ENCODE measurements around the gene EIPR1. TPM values are rescaled to one million over a fixed set of nuclear protein-coding genes. Genes with fewer than 3 reads are reported as not detected.

Gene EIPR1
- total and polyA plus RNA-seq, 10 of the 15 experiments (the other 5 are each of a cell fraction or from before 2014, with no cell fraction given) = 23.6 to 61.2 (median 42.2) TPM

DNA sequence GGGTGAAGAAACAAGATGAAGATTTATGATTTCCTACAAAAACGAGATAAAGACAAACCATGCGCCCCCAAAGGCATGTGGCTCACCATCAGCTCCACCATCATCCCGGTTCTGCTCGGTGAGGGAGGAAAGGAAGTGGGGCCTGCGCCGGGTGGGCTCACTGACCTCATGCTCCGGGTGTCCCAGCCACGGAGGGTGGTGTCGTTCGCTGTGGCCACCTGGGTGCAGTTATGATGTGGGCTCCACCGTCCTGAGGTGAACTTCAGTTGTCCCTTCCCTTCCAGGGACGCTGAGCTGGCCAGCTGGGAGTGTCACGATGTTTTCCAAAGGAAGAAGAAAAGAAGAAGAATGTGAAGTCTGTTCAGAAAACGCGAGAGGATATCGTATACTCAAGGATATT is 180.9 kb downstream of the EIPR1 start:
- intact Hi-C loops (cut with micrococcal nuclease; ENCODE audit: unreplicated experiment) (no loop called here), in situ Hi-C loops (cut with MboI) (no loop called here)
- 93% methylated on average over 16 of the region's 16 CpGs for WGBS (ENCODE audit: insufficient coverage, insufficient replicate concordance, low lambda C conversion rate, missing lambda C conversion rate)
- Histone ChIP-seq H3K27ac (ENCODE audit: control insufficient read depth, insufficient read depth) (no peak overlapping the region), H3K4me2 (ENCODE audit: control insufficient read depth, insufficient read depth) (no peak overlapping the region), H3K9me3 (replicated peaks; ENCODE audit: control insufficient read depth, insufficient read depth, low read length) (no peaks in the 10 kb centered on the region; the same call in 2 of the 3 replicates), H3K27me3 (replicated peaks in 1 of 2; ENCODE audit: control insufficient read depth in 2 of 2, insufficient read depth in 2 of 2, low read length in 1 of 2) (no peaks in the 10 kb centered on the region), H3K9ac (ENCODE audit: control insufficient read depth, insufficient read depth, low read length) (no peak overlapping the region), H2AFZ (ENCODE audit: control insufficient read depth, low read depth, low read length) (no peak overlapping the region), H4K20me1 (ENCODE audit: control insufficient read depth, insufficient read depth) (no peaks in the 10 kb centered on the region), H3K4me3 (no peak overlapping the region), H3K79me2 (ENCODE audit: control insufficient read depth, insufficient read depth, low read length) (no peaks in the 10 kb centered on the region), H3K36me3 (ENCODE audit: control insufficient read depth in 2 of 2, insufficient read depth in 2 of 2, low read length in 1 of 2) (peaks cover 0 to 12% of the 10 kb centered on the region in 2 experiments; a peak in 3 of 4 replicates), H3K4me1 (ENCODE audit: control insufficient read depth, insufficient read depth, low read length) (no peaks in the 10 kb centered on the region)
- SMC1A ChIA-PET (ENCODE audit: uncharacterized antibody, unreplicated experiment) = no interaction called here
- BruUV-seq (replicated peaks) = no TSS peak
- FAIRE-seq (no peak), ATAC-seq (no peak), DNase-seq (ENCODE audit: low read depth, low spot score) (no peak)
- RAD21 ChIA-PET (ENCODE audit: unreplicated experiment) = no interaction called here
- TF ChIP-seq CUX1 (IDR thresholded peaks at IDR 0.05; ENCODE audit: insufficient replicate concordance, low read depth, low read length) (no peak), MYC (IDR thresholded peaks at IDR 0.05; ENCODE audit: insufficient read depth, insufficient read length, insufficient replicate concordance, low read length, severe bottlenecking) (no peak), YBX1 (IDR thresholded peaks at IDR 0.05) (no peak), MTA2 (IDR thresholded peaks at IDR 0.05; ENCODE audit: low read depth) (no peak), BMI1 (IDR thresholded peaks at IDR 0.05; ENCODE audit: borderline replicate concordance) (no peak), IKZF2 (IDR thresholded peaks at IDR 0.05) (no peak), ETV6 (conservative IDR thresholded peaks at IDR 0.05 in 1 of 2, IDR thresholded peaks at IDR 0.05 in 1 of 2; ENCODE audit: borderline replicate concordance in 1 of 2, low read depth in 1 of 2) (no peak), NFYA (IDR thresholded peaks at IDR 0.05; ENCODE audit: borderline replicate concordance, low read depth, low read length) (no peak), BHLHE40 (IDR thresholded peaks at IDR 0.05; ENCODE audit: borderline replicate concordance in 1 of 2, low read depth in 2 of 2, low read length in 1 of 2) (no peak), PAX8 (IDR thresholded peaks at IDR 0.05) (no peak)
- POLR2A ChIA-PET = no interaction called here
- CTCF ChIA-PET = interaction anchor here (2.1 kb wide), 1 partner anchor 9 kb away, joined by 5 read pairs; no protein-coding TSS in a partner anchor
